Heart left ventricle (tissue), 16 donors: ENCODE data around the gene STK40. TPM values are rescaled to one million over a fixed set of nuclear protein-coding genes. Genes with fewer than 3 reads are reported as not detected.

ENCODE experiments used
- ATAC-seq, 4 donors: fragments of 200-7000 bp; cut with Tn5 transposase; one replicate each; pipeline ENCODE4 v1.9.1; 2020 to 2022; ENCODE audit warnings: moderate library complexity in 4 of 4, mild to moderate bottlenecking in 3 of 4, moderate number of reproducible peaks in 1 of 4
- DNase-seq, 5 donors: peaks; one replicate each; pipeline ENCODE4 v3.0.0-alpha.2; 2020
- H3K27ac ChIP-seq, 12 donors: fragments of 200-600 bp; sonication (generic) in 4 of 12; one replicate each; pipeline versions ENCODE4 v1.5.0 to v1.8.0; 2016 to 2022; ENCODE audit warnings: mild to moderate bottlenecking in 2 of 12
- H3K27me3 ChIP-seq, 9 donors: fragments of 200-600 bp; sonication (generic) in 2 of 9; one replicate each; pipeline versions ENCODE4 v1.5.1 to v1.8.0; 2016 to 2022; ENCODE audit warnings: mild to moderate bottlenecking in 3 of 9
- H3K36me3 ChIP-seq, 9 donors: fragments of 200-600 bp; sonication (generic) in 2 of 9; one replicate each; pipeline versions ENCODE4 v1.5.0 to v1.8.0; 2018 to 2022; ENCODE audit warnings: mild to moderate bottlenecking in 2 of 9
- H3K4me1 ChIP-seq, 12 donors: fragments of 200-600 bp; sonication (generic) in 4 of 12; one replicate each; pipeline versions ENCODE4 v1.5.0 to v1.8.0; 2016 to 2022; ENCODE audit warnings: mild to moderate bottlenecking in 3 of 12
- H3K4me3 ChIP-seq, 12 donors: fragments of 200-600 bp; sonication (generic) in 4 of 12; one replicate each; pipeline versions ENCODE4 v1.5.0 to v1.8.0; 2017 to 2022; ENCODE audit warnings: mild to moderate bottlenecking in 9 of 12, moderate library complexity in 4 of 12
- H3K9me3 ChIP-seq, 12 donors: fragments of 200-600 bp; sonication (generic) in 4 of 12; one replicate each; pipeline versions ENCODE4 v1.5.0 to v1.8.0; 2016 to 2022; ENCODE audit warnings: mild to moderate bottlenecking in 1 of 12
- CTCF ChIP-seq, 12 donors: fragments of 200-600 bp; sonication (generic) in 4 of 12; IDR thresholded peaks; one replicate each; pipeline versions ENCODE4 v1.5.0 to v1.8.0; 2018 to 2022; ENCODE audit warnings: antibody characterized with exemption in 12 of 12, mild to moderate bottlenecking in 5 of 12
- POLR2A ChIP-seq, 2 donors: fragments of 450-650 bp; IDR thresholded peaks; one replicate each; pipeline ENCODE4 v1.6.1; 2017; ENCODE audit warnings: antibody characterized with exemption in 2 of 2, mild to moderate bottlenecking in 2 of 2, moderate library complexity in 2 of 2
- WGBS, 4 donors: extraction: QIAGEN DNeasy Blood & Tissue Kit in 2 of 4; methylation state at CpG; one replicate each; pipeline versions ENCODE4 v1.1.5 to v1.1.7; 2013 to 2018; 5-methylcytosine and 5-hydroxymethylcytosine counted together
- intact Hi-C, 10 donors: fragments of 100-400 bp; cut with DNase I; formaldehyde crosslinking; loops; one replicate each; pipeline versions ENCODE4 v1.11.1 to v1.14.2; 2022
- polyA plus RNA-seq, 2 donors: library from polyadenylated mRNA; stranded (reverse); fragments of 200-250 nt; gene quantifications; one replicate each; pipeline ENCODE4 v1.2.3, GENCODE V29; 2013
- total RNA-seq, 9 donors: library from RNA; depleted of rRNA in 2 of 9; stranded (reverse); fragments of >200 nt in 2 of 9; fragmentation: NEBNext Ultra II Directional in 3 of 9; extraction: Animal tissue kit (Norgen Biotek cat#: 25700) in 3 of 9; gene quantifications; one replicate each; pipeline versions ENCODE4 v1.1.0 to v1.2.4, GENCODE V29; 2016 to 2023
- donor health status: ischemic (EF 13 %, LVEDD 7.1; RV severe dilation, severe dysfunction).
- donor health status: healthy with polysubstance abuse.
- donor health status: DM: no; HTN: yes; CAD: no.
- donor health status: DM: no; HTN: no; CAD: no.
- donor health status: ischemic (EF 25% LVEDD 6.9; RV normal size, moderate dysfunction).
- donor health status: ischemic (EF 25% LVEDD 5.7; RV mildly dilated, moderate dysfunction).
- donor health status: healthy.
- donor health status: DM: yes; HTN: yes; CAD: no.
- donor health status: ischemic (EF 35%, LVEDD 5.7; RV mildly dilated, moderate dysfunction).
- donor health status: nonischemic (EF 11% LVEDD 7.7; RV severe dilation, severe dysfunction).
- donor health status: DM: yes; HTN: yes; CAD: no.
- donor health status: PGD.
- donor health status: ischemic (EF 29% LVEDD 5.4; RV normal size, mild dysfunction).
- donor health status: nonischemic (EF 23%, LVEDD 6.1; RV moderate dilation, normal function).

The STK40 gene
- total and polyA plus RNA-seq, 11 donors = 27.9 to 114 (median 59.4) TPM

GRCh38 chr1:36398370-36398977 lies 12.8 kb upstream of the STK40 start:
- Histone ChIP-seq H3K9me3 (no peaks in the 10 kb centered on the region), H3K4me1 (peaks cover 0 to 44% (median 14%) of the 10 kb centered on the region in 12 donors), H3K27ac (peak overlapping the region in 8 of 12 donors; percentile 85 to 98 (median 92)), H3K4me3 (peak overlapping the region in 7 of 12 donors; percentile 68 to 99 (median 82)), H3K27me3 (no peaks in the 10 kb centered on the region), H3K36me3 (peaks cover 0 to 9% (median 6%) of the 10 kb centered on the region in 9 donors)
- ATAC-seq (no peak), DNase-seq (no peak)
- intact Hi-C loops = loop anchor here in 1 of 10 donors (5.0 kb wide), 1 partner anchor 176 kb away; the partner anchor contains the start of gene THRAP3
- 83 to 91% (median 87%) methylated on average over 7 of the region's 7 CpGs for WGBS, 4 donors
- TF ChIP-seq CTCF (IDR thresholded peaks at IDR 0.05) (no peak), POLR2A (IDR thresholded peaks at IDR 0.05) (no peak)

GRCh38 chr1:36397378-36398230 lies 11.9 kb upstream of the STK40 start, which contains the start of gene LSM10:
Gene LSM10, minus strand, starts transcription at chr1:36397908. Its CDS starts 3,779 bp downstream, at chr1:36394129.
- intact Hi-C loops = loop anchor here in 1 of 10 donors (1.0 to 5.0 kb wide), 2 partner anchors 11 to 175 kb away; partner anchors contain the start of gene THRAP3
- no peaks in the 10 kb centered on the region for H3K27me3 ChIP-seq

GRCh38 chr1:36397083-36397377 lies 11.3 kb upstream of the STK40 start:
- Histone ChIP-seq H3K36me3 (peaks cover 0 to 23% (median 20%) of the 10 kb centered on the region in 9 donors), H3K4me3 (peak overlapping the region; percentile 60 to 99 (median 80)), H3K27me3 (no peaks in the 10 kb centered on the region), H3K9me3 (no peaks in the 10 kb centered on the region), H3K27ac (peak overlapping the region; percentile 71 to 98 (median 90)), H3K4me1 (peaks cover 0 to 43% (median 14%) of the 10 kb centered on the region in 12 donors)
- peak; percentile 35 to 60 (median 49) for ATAC-seq
- WGBS, 4 donors = 2 to 12% (median 8%) methylated on average over 5 of the region's 5 CpGs
- intact Hi-C loops = loop anchor here in 1 of 10 donors (1.0 to 5.0 kb wide), 2 partner anchors 11 to 175 kb away; partner anchors contain the start of gene THRAP3
- no peak for DNase-seq
- TF ChIP-seq CTCF (IDR thresholded peaks at IDR 0.05) (no peak), POLR2A (IDR thresholded peaks at IDR 0.05) (no peak)

More at GRCh38 chr1:36397378-36398230, 11.9 kb upstream of the STK40 start, which contains the start of gene LSM10:
- DNase-seq = peak; percentile 95 to 96 (median 95)
- 0 to 1% (median 0%) methylated on average over 42 to 60 of the region's 60 CpGs for WGBS, 4 donors
- ATAC-seq = peak; percentile 94 to 98 (median 97)
- Histone ChIP-seq H3K36me3 (peaks cover 0 to 18% (median 15%) of the 10 kb centered on the region in 9 donors), H3K4me1 (peaks cover 0 to 44% (median 14%) of the 10 kb centered on the region in 12 donors), H3K9me3 (no peaks in the 10 kb centered on the region), H3K4me3 (peak within 1 kb of the TSS; percentile 60 to 99 (median 80)), H3K27ac (peak within 1 kb of the TSS; percentile 71 to 98 (median 90))
- TF ChIP-seq CTCF (IDR thresholded peaks at IDR 0.05) = peak in 3 of 12 donors; percentile 6 to 21 (median 20)
- TF ChIP-seq POLR2A (IDR thresholded peaks at IDR 0.05) = peak in 1 of 2 donors; percentile 93
